Cerebellar cortex (tissue), 1 donor: ENCODE data around the gene ZBTB34.

Source experiments
- DNase-seq: peaks from one replicate; pipeline ENCODE4 v3.0.0-alpha.2; 2015; ENCODE audit warnings: low spot score

Gene ZBTB34

DNA sequence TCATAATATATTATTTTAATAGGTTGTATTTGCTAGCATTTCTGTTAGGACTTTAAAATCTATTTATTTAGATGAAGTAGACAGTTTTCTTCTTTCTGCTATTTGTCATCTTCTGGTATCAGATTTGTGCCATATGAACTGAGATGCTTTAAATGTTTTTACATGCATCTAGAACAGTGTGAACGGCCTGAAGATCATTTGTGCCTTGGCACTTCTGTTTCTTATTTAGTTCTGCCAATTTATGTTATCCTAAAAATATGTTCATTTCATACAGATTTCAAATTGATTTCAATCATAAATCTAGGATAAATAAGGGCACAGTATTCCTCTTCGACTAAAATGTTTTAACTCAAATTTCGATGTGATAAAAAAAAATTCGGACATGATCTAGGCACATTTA, 16.1 kb downstream of the ZBTB34 start:
- no peak for DNase-seq

DNA sequence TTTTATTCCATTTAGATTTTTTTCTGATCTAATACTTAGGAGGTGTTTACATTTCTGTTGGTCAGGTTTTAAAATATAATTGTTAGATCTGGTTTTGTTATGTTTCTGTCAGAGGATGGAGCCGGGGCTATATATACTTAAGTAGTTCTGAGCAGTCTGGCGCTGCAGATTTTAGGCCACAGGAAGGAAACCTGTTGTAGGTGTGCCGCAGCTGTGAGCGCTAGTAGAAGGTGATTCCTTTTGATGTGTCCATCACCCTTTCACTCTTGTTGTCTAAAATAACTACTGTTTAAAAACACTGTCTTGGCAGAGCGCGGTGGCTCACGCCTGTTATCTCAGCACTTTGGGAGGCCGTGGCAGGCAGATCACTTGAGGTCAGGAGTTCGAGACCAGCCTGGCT, 17.0 kb downstream of the ZBTB34 start:
- no peak for DNase-seq

DNA sequence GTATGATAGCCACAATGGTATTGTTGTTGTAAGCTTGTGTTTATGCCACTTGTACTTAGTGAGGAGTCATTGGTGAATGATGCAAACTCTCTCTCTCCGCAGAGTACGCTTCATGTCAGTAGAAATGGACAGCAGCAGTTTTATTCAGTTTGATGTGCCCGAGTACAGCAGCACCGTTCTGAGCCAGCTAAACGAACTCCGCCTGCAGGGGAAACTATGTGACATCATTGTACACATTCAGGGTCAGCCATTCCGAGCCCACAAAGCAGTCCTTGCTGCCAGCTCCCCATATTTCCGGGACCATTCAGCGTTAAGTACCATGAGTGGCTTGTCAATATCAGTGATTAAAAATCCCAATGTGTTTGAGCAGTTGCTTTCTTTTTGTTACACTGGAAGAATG, 18.8 kb downstream of the ZBTB34 start:
- DNase-seq, result no peak

DNA sequence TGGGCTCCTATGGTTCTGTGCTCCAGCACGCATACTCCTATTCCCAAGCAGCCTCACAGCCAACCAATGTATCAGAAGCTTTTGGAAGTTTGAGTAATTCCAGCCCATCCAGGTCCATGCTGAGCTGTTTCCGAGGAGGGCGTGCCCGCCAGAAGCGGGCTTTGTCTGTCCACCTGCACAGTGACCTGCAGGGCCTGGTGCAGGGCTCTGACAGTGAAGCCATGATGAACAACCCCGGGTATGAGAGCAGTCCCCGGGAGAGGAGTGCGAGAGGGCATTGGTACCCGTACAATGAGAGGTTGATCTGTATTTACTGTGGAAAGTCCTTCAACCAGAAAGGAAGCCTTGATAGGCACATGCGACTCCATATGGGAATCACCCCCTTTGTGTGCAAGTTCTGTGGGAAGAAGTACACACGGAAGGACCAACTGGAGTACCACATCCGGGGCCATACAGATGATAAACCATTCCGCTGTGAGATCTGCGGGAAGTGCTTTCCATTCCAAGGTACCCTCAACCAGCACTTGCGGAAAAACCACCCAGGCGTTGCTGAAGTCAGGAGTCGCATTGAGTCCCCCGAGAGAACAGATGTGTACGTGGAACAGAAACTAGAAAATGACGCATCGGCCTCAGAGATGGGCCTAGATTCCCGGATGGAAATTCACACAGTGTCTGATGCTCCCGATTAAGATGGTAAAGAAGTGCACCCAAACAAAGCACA, 19.9 kb downstream of the ZBTB34 start:
- DNase-seq, result no peak

DNA sequence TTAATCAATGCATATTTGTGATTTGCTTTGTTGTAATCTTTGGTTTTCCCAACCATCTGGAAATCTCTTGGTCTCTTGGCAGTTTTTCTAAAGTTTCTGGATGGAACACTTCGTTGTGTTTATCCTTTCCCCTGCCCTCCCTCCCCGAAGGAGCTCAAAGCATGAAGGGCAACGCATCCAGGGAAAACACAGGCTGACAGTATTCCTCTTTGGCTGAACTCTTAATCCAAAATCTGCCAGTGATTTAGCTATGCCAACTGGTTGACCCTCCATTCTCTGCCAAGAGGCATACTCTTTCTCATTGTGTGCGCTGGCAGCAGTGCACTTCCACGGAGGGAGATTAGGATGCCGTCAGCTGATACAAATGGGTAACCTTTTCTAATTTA, 20.5 kb downstream of the ZBTB34 start:
- DNase-seq, result peak; percentile 71

DNA sequence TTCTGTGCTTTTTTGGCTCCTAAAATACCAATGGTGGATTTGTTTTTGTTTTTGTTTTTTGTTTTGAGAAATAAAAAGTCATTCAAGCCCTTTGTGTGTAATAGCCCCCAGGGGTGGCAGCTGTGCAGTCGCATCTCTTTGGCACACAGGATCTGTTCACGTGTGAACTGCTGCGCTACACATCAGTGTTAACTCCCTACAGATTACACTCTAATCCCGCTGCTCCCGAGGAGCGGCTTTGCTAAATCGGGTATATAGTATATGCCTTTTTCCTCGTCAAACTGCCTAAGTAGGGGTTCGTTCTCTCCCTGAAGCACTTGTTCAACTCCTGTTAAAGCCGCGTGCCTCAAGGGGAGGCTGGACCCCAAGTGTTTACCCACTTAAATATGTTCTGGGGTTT, 22.3 kb downstream of the ZBTB34 start:
- DNase-seq, result no peak

DNA sequence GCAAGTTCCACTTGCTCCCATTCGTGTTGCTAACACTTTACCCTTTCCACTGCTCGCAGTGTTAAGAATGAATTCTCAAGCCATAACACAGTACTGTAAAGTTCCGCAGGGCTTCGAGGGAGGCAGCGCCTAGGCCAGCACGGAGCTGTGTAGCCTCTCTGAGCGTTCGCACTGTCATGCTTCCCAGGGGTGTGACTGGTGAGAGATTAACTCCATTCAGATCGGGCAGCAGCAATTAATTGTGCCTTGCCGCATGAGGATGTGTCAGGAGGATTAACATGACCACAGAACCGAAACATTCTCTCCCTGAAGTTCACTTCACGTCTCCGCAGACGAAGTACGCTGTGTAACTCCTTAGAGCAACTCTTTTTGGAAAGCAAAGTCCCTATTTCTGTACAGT, 23.2 kb downstream of the ZBTB34 start:
- DNase-seq, result no peak

DNA sequence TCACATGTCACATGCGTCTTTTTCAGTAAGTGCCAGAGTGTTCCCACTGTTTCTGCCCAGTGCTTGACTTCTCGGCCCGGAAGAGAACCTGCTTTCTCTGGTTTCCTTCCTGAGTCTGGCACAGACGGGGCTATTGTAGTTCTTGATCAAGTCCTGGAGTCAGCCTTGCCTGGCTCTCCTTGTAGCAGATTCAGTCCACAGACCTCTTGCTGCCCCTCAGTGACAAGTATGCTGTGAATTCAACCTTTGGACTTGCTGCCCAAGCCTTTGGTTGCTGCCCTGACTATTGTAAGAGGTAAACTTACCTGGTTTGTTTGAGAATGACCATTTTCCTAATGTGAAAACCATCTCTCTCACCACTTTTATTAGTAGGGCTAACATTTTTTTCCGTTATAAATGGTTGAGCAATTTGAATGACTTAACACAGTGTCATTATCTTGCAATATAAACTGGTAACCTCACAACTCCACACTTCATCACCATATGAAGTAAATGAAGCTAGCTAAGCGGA, 24.7 kb downstream of the ZBTB34 start:
- DNase-seq, result no peak

DNA sequence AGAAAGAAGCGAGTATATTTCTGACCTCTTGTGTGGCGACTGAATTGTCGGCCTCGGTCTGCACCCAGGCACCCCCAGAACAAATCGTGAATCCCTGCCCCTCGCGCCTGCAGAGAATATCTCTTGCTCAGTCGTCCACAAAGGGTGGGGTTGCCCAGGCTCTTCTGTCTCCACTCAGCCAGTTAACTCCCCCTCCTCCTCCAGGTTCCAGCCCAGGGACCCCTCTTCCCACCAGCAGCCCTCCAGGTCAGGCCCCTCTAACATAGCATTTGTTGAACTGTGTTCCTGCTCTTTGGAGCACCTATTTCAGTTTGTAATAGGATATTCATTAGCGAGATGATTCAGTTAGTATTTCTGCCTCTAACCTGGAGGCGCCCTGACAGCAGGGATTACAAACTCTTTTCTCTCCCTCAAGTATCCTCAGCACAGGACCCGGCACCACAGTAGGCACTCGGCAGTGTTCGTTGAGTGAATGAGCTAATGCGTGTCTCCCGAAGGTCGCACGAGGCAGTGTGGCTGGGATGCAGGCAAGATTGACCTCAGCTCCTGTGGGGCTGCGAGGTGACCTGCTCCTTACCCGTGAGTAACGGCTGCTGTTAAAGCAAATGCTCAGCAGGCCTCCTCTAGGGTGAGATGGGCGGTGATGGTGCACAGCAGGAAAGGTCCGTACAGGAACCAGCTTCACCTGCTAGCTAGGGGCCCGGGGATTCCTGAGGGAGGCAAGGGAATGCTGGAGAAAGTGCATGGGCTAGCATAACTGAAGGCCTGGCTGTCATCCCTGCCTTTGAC, 25.8 kb downstream of the ZBTB34 start:
- no peak for DNase-seq

DNA sequence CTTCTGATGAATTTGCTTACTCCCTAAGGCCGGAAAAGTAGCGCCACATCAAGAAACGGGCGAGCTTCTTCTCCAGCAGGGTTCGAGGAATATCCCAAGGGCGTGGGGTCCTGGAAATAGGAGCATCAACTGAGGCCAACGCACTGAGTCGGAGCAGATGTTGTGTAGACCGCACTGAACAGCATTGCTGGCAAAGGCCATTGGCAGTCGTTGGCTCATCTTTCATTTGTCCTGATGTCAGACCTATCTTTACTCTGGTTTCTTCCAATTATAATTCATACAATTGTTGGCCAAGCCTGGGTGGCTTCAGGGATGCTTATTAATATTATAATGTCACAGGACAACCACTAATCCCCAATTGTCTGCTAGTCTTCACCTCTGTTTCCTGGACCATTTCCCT, 26.5 kb downstream of the ZBTB34 start:
- no peak for DNase-seq

DNA sequence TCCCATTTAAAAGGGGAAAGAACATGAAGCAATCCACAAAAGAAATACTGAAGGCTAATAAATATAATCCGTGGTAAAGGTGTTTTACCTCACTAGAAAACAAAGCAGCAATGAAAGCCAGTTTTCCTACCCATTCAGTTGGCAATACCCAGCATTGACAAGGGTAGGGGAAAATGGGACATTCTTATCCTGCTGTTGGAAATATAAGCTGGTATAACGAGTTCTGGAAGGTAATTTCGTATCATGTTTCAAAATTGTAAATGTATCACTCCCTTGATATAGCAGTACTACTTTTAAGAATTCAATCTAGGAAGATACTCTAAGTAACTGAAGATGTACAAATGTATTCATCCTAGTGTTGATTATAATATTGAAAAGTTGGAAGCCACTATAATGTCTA, 31.2 kb downstream of the ZBTB34 start:
- DNase-seq, result no peak

DNA sequence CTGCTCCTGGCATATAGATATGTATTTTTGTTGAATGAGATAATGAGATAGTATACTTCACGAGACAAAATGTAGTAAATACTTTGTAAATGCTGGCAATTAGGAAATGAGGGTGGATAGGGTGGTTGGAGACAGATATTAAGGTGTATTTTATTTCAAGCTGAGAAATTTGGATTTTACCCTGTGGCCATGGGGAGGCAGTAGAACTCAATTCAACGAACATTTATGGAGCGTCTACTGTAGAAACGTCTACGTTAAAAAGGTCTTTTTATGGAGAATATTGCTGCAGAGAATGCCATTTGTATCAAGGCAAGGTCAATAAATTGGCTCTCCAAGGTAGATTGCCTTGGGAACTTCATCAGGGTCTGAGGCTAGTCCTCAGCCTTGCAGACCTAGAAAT, 32.6 kb downstream of the ZBTB34 start:
- DNase-seq, result peak; percentile 44

DNA sequence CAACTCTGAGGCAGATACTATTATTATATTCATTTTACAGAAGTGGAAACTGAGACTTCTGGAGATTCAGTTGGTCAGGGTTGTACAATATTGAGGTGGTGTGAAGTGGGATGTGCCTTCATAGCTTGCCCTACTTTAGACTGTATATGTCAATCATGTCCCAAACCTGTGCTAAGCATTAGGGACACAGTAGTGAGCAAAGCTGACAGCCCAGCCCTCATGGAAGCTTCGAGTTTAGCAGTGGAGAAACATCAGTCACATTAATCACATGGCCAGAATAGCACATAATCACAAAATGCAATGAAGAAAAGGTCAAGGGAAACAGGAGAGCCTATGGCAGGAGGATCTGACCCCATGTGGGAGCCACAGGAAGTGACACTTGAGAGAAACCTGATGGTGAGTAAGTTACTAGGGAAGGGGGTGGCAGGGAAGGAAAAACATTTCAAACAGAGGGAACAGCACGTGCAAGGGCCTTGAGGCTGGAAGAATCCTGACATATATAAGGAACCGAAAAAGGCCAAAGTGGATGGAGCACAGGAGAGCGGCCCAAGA, 33.7 kb downstream of the ZBTB34 start:
- DNase-seq, result no peak

DNA sequence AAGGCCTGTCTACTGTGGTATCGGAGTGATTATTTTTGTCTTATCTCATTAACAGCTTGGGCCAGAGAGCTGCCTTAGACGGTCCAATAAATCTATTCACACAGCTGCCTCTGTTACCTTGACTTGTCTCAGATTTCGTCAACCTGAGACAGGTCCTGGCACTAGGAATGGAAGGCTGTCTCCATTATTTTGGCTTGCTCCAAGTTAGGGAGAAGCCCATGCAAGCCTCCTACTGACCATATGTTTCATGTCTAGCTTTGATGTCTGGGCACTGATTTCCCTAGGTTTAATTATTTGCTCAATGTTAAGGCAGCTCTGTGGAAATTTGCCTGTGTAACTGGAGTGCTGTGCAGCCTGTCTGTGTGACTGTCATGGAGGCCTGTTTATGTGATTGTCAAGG, 41.8 kb downstream of the ZBTB34 start:
- DNase-seq, result no peak

DNA sequence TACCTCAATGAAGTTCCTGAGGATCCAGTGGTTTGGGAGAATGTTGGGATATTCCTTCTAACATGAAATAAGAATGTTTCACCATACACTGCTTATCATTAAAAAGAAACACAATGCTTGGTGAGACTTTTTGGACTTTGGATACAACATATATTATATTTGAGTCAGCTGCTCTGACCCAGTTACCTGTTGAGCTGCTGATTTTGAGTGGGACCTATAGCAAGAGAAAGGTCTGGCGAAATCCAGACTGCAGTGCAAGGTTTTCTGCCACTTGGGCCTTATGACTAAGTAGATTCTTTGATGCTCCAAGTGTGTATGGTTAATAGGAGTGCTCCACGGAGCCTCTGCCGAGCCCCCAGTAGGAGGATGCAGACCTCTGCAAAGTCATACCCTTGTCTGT, 44.1 kb downstream of the ZBTB34 start:
- no peak for DNase-seq

DNA sequence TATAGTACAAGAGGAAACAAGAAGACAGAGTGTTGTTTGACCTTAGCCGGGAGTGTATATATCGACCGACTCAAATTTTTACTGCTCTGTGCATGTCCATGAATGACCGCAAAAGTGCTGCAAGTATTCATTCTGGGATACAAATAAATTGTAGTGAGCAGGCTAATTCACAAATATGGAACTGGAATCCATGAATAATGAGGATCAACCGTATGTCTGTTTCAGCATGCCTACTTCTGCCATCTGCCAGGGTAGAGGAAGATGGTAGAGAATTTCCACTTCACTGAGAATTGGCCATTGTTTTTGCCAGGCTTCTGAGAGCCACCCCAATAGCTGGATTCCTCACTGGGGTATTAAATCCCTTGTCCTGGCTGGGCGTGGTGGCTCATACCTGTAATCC, 45.7 kb downstream of the ZBTB34 start:
- DNase-seq, result peak; percentile 70

DNA sequence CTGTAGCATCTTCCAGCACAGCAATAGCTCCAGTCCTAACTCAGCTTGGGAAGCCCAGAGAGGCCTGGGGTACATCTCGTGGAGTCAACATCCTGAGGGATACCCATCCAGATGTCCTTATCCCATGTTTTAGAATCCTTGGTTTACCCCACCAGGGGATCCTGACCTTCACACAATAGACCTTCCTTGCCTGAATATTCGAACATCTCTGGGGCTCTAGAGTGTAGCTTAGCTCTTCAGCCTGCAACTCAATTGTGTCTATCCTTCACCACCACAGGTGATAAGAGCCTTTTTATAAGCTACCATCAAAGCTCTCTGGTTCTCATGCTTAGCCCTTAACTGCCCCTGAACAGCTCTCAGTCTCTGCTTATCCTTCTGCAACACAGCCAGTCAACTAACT, 46.6 kb downstream of the ZBTB34 start:
- DNase-seq, result no peak

DNA sequence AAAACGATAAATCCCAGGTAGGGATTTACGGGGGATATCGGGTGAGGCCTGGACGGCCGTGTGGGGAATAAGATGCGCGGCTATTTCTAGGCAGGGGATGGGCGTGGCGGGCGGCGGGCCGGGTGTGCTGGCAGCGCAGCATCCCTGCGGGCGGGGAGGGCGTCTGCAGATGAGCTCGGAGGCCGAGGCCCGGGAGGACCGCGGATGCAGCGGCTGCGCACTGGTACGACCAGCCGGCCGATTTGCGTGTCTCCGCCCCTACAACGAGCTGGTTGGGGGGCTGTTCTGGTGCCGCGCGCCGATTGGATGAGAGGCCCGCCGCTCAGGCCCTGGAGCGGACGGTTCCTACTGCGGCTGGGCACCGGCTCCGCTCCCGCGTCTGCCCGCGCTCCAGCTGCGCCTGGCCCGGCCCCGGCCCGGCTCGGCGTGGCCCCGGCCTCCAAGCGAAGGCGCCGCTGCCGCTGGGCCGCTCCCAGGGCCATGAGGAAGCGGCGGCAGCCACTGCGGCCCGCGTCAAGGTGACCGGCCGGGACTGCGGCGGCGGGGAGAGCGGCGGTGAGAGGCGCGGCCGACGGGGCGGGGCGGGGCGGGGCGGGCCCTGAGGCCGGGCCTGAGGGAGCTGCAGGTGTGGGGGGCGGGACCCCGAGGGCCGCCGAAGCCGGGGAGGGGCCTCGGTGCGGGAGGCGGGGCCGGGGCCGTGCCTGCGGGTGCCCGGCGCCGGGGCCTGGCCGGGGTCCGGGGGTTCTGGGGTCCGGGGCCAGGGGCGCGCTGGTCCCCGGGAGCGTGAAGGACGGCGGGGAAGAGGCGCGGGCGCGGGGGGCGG, 54.2 kb downstream of the ZBTB34 start, which contains the start of gene RALGPS1:
Gene RALGPS1 (plus strand): TSS at position 325 of the 823 bp plus-strand sequence. CDS start 47,508 bp downstream, outside the sequence.
- peak; percentile 95 for DNase-seq

DNA sequence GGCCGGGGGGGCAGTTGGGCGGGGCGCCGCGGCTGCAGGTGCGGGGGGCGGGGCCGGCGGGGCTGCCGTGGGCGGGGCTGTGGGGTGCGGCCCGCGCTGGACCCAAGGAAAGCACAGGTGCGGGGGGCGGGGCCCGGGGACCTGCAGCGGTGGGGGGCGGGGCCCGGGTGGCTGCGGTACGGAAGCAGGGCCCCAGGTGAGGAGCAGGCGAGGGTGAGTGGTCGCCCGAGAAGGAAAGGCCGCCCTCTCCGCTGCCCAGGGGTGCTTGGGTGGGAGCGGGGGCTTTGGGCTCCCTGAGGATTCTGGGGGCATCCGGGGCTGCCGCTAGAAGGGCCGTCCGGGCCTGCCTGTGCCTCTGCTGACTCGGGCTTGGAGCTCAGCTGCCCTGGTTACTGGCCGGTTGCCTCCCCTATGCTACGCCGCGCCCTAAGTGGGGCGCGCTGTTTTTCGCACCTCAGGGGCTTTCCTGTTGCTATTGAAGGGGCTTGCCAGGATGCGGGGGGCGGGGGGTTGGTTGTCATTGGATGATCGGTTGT, 54.9 kb downstream of the ZBTB34 start:
- DNase-seq, result peak; percentile 31

DNA sequence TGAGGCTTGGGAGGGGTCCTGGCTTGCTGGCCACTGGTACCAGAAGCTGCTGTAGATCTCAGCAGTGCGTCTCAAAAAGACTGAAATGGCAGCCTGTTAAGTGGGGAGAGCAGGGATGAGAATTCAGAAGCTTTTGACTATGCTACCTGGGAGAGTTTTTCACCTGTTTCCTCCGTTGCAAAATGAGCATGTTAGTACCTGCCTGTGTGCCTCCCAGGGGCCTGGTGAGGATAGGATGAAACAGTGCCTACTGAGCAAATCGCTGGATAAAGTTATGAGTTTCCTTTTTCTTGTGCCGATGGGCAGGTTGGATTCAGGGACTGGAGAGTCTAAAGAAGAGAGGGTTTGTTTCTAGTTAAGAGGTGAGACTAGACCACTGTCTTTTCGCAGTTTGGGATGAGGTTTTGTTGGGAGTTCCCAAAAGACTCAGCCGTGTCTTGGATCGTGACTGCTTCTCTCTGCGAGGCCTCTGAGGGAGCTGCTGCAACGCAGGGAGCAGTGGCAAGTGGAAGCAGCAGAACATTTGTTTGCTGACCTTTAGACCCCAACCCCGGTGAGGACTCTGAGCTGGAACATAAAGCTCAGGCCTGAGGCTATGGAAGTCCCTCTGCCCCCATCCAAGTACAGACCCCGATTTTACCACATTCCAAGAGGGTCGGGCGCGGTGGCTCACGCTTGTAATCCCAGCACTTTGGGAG, 55.6 kb downstream of the ZBTB34 start:
- DNase-seq, result peak; percentile 45

DNA sequence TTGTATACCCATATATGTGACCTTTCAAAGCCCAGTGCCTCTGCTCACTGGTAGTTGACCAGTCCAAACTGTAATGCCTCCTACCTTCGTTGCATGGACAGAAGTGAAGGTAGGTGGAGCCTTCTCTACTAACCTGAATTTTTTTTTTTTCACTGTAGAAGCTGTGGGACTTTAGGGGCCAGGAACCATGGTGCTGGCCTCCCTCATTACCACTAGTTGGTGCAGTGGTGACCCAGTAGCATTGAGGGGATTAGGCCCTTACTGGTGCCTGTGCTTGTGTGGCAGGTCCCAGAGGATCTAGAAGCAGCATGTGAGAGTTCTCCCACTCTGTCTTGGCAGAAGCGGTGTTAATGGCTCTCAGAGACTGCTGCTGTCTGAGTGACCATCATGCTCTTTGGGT, 56.5 kb downstream of the ZBTB34 start:
- no peak for DNase-seq
